Mammary epithelial cell (primary cell): ENCODE data around the gene NUTM2G.
"Not testable (repeated sequence)": the region's sequence is repeated elsewhere in the genome, so short reads cannot be mapped to it uniquely, and the experiment has no call there.

ENCODE experiments used
- EZH2 ChIP-seq: IDR thresholded peaks from 2 replicates; pipeline ENCODE4 v1.6.1; 2012; ENCODE audit warnings: low read length, inconsistent platforms, borderline replicate concordance
- TF ChIP-seq, protein P1 (sequence below), 2 donors: IDR thresholded peaks in 1 of 2; conservative IDR thresholded peaks in 1 of 2; 2 replicates each; pipeline ENCODE4 v1.5.1; 2011 to 2012; ENCODE audit warnings: inconsistent platforms in 2 of 2, low read length in 2 of 2, mild to moderate bottlenecking in 2 of 2, control low read depth in 1 of 2, low read depth in 1 of 2; ENCODE audit not compliant: insufficient read depth in 1 of 2; ENCODE audit errors: extremely low read depth in 1 of 2

DNA sequence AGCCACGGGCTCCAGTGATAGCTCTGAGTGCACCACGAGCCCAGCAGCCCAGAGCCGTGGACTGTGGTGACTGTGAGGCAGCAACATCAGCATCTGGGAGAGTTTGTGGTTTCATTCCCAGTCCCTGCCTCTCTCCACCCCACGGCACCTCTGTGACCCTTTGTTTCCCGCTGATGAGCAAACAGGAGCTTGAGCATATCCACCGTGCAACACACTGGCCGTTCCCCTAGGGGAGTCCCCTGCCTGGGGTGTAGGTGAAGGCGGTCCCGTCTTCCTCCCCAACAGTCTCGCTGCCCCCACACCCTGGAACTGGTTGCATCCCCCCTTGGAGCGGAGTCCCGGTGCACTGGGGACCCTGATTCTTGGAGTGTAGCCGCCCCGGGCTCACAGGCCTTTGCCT is 5.5 kb downstream of the NUTM2G start:
- TF ChIP-seq, protein P1, sequence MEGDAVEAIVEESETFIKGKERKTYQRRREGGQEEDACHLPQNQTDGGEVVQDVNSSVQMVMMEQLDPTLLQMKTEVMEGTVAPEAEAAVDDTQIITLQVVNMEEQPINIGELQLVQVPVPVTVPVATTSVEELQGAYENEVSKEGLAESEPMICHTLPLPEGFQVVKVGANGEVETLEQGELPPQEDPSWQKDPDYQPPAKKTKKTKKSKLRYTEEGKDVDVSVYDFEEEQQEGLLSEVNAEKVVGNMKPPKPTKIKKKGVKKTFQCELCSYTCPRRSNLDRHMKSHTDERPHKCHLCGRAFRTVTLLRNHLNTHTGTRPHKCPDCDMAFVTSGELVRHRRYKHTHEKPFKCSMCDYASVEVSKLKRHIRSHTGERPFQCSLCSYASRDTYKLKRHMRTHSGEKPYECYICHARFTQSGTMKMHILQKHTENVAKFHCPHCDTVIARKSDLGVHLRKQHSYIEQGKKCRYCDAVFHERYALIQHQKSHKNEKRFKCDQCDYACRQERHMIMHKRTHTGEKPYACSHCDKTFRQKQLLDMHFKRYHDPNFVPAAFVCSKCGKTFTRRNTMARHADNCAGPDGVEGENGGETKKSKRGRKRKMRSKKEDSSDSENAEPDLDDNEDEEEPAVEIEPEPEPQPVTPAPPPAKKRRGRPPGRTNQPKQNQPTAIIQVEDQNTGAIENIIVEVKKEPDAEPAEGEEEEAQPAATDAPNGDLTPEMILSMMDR (conservative IDR thresholded peaks at IDR 0.05 in 1 of 2, IDR thresholded peaks at IDR 0.05 in 1 of 2; ENCODE audit: extremely low read depth in 1 of 2, insufficient read depth in 1 of 2, low read depth in 1 of 2, low read length in 2 of 2), result not testable (repeated sequence)
- not testable (repeated sequence) for TF ChIP-seq EZH2
